GM21423 (cell line): ENCODE results near the gene RPH3AL.
"Not testable (repeated sequence)": the region's sequence is repeated elsewhere in the genome, so short reads cannot be mapped to it uniquely, and the experiment has no call there.

Source experiments
- ATAC-seq: cut with Tn5 transposase; IDR thresholded peaks from one replicate; pipeline ENCODE4 v1.9.1; 2021; ENCODE audit warnings: mild to moderate bottlenecking, moderate library complexity; ENCODE audit not compliant: unreplicated experiment

RPH3AL gene

GRCh38 chr17:227946-228615 lies 124.5 kb downstream of the RPH3AL start:
- no peak for ATAC-seq

- ATAC-seq = no peak
Observed at GRCh38 chr17:227078-227945, 125.3 kb downstream of the RPH3AL start.

- ATAC-seq = no peak
Observed at GRCh38 chr17:226108-227077, 126.2 kb downstream of the RPH3AL start.

- no peak for ATAC-seq
Observed at GRCh38 chr17:225551-225950, 127.1 kb downstream of the RPH3AL start.

GRCh38 chr17:224576-224975 lies 128.0 kb downstream of the RPH3AL start:
- not testable (repeated sequence) for ATAC-seq

- no peak for ATAC-seq
Observed at GRCh38 chr17:223723-224471, 128.7 kb downstream of the RPH3AL start.

GRCh38 chr17:222172-222571 lies 130.4 kb downstream of the RPH3AL start:
- ATAC-seq = no peak

- no peak for ATAC-seq
Observed at GRCh38 chr17:219696-220095, 132.9 kb downstream of the RPH3AL start.

GRCh38 chr17:218432-219110 lies 134.0 kb downstream of the RPH3AL start:
- no peak for ATAC-seq

GRCh38 chr17:216625-217024 lies 136.0 kb downstream of the RPH3AL start:
- ATAC-seq = no peak

- not testable (repeated sequence) for ATAC-seq
Observed at GRCh38 chr17:215563-216478, 136.8 kb downstream of the RPH3AL start.

GRCh38 chr17:214881-215331 lies 137.7 kb downstream of the RPH3AL start:
- no peak for ATAC-seq

GRCh38 chr17:213286-214105 lies 139.1 kb downstream of the RPH3AL start:
- no peak for ATAC-seq

- no peak for ATAC-seq
Observed at GRCh38 chr17:210402-210801, 142.2 kb downstream of the RPH3AL start.

- no peak for ATAC-seq
Observed at GRCh38 chr17:208429-208828, 144.2 kb downstream of the RPH3AL start.

- ATAC-seq = no peak
Observed at GRCh38 chr17:207775-208174, 144.8 kb downstream of the RPH3AL start.

- ATAC-seq = no peak
Observed at GRCh38 chr17:206941-207560, 145.6 kb downstream of the RPH3AL start.
